ENCODE data around the gene SKAP1.

DNA sequence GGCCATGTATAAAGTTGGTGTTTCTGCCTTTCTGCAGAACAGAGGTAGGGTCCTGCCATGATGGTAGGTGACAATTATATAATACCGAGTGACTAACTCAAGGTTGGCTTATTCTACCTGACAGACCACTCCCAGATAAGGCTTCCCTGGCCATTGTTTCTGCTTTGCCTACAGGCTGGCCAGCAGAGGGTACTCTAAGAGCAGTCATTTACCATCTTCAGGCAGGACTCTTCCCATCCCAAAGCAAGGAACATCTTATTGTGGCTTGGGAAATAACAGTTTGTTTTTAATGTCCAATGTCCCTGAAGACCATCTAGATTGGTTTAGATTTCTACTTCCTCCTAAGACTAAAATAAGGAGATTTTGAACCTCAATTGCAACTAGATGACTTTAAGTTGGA is 248.4 kb downstream of the SKAP1 start:
- no peak for TF ChIP-seq TAF1 (IDR thresholded peaks at IDR 0.05; ENCODE audit: low read depth, low read length)
- no peak for TF ChIP-seq POLR2A (IDR thresholded peaks at IDR 0.05; ENCODE audit: low read depth, low read length)
- TF ChIP-seq POLR2AphosphoS5 (IDR thresholded peaks at IDR 0.05; ENCODE audit: low read depth, low read length), result no peak
